GM12878 (cell line): ENCODE measurements around the gene BIRC3. TPM values are rescaled to one million over a fixed set of nuclear protein-coding genes. Genes with fewer than 3 reads are reported as not detected.

Experiments used
- ATAC-seq: fragments of 200-7000 bp; cut with Tn5 transposase; 3 replicates; pipeline ENCODE4 v1.9.1; 2020; ENCODE audit warnings: mild to moderate bottlenecking, moderate library complexity
- BruUV-seq: library from RNA; stranded (reverse); fragments of 400-500 nt; replicated peaks from 2 replicates; lab custom pipeline; 2021; lab: Mats Ljungman, UMichigan
- CTCF ChIA-PET: fragments of 300-600 bp; sonication (Branson Sonifier 250); formaldehyde crosslinking; extraction: SDS; loops from one replicate; lab custom pipeline; 2021; ENCODE audit warnings: inconsistent platforms; lab: Yijun Ruan, JAX
- POLR2A ChIA-PET: fragments of 350-600 bp; formaldehyde crosslinking; extraction: SDS; loops from one replicate; lab custom pipeline; 2021; ENCODE audit warnings: inconsistent platforms; lab: Charles Lee
- RAD21 ChIA-PET: fragments of 300-600 bp; sonication (Branson Sonifier 250); formaldehyde crosslinking; loops from one replicate; lab custom pipeline; 2023; ENCODE audit warnings: antibody characterized with exemption; ENCODE audit not compliant: unreplicated experiment; lab: Charles Lee
- SMC1A ChIA-PET: fragments of 300-600 bp; sonication (Branson Sonifier 250); formaldehyde crosslinking; loops from one replicate; lab custom pipeline; 2023; ENCODE audit not compliant: unreplicated experiment, uncharacterized antibody; lab: Charles Lee
- DNase-seq: peaks from one replicate; pipeline ENCODE4 v3.0.0-alpha.2; 2011; ENCODE audit warnings: low read depth, low spot score
- FAIRE-seq: peaks from 3 replicates; lab custom pipeline; 2011; peaks lifted over from hg19 to GRCh38; lab: Jason Lieb, UNC
- H2AFZ ChIP-seq: 2 replicates; pipeline ENCODE4 v1.6.0; 2011; ENCODE audit warnings: low read depth, low read length, control low read depth; ENCODE audit not compliant: control insufficient read depth
- H3K27ac ChIP-seq: 2 replicates; pipeline ENCODE4 v1.5.1; 2011; ENCODE audit warnings: control low read depth; ENCODE audit not compliant: control insufficient read depth, insufficient read depth
- H3K27me3 ChIP-seq, 2 experiments: replicated peaks in 1 of 2; 2 replicates each; pipeline versions ENCODE4 v1.6.0 to v1.6.1; 2011; ENCODE audit warnings: low read length in 1 of 2; ENCODE audit not compliant: control insufficient read depth in 2 of 2, insufficient read depth in 2 of 2
- H3K36me3 ChIP-seq, 2 experiments: 2 replicates each; pipeline ENCODE4 v1.5.1; 2011; ENCODE audit warnings: low read length in 1 of 2; ENCODE audit not compliant: control insufficient read depth in 2 of 2, insufficient read depth in 2 of 2
- H3K4me1 ChIP-seq: 2 replicates; pipeline ENCODE4 v1.6.1; 2011; ENCODE audit warnings: mild to moderate bottlenecking, low read length, moderate library complexity, mixed read lengths; ENCODE audit not compliant: control insufficient read depth, insufficient read depth
- H3K4me2 ChIP-seq: 2 replicates; pipeline ENCODE4 v1.6.0; 2011; ENCODE audit warnings: control low read depth; ENCODE audit not compliant: control insufficient read depth, insufficient read depth
- H3K4me3 ChIP-seq: fragments of 200-600 bp; sonication (generic); 2 replicates; pipeline ENCODE4 v1.5.1; 2016
- H3K79me2 ChIP-seq: 2 replicates; pipeline ENCODE4 v1.6.0; 2011; ENCODE audit warnings: low read length; ENCODE audit not compliant: control insufficient read depth, insufficient read depth
- H3K9ac ChIP-seq: 2 replicates; pipeline ENCODE4 v1.8.0; 2011; ENCODE audit warnings: low read length, control low read depth, mixed read lengths; ENCODE audit not compliant: control insufficient read depth, insufficient read depth
- H3K9me3 ChIP-seq: replicated peaks from 3 replicates; pipeline ENCODE4 v1.5.1; 2011; ENCODE audit warnings: mild to moderate bottlenecking, low read length; ENCODE audit not compliant: control insufficient read depth, insufficient read depth
- H4K20me1 ChIP-seq: 2 replicates; pipeline ENCODE4 v1.6.0; 2011; ENCODE audit not compliant: control insufficient read depth, insufficient read depth
- ATF7 ChIP-seq: fragments of 450-650 bp; IDR thresholded peaks from 2 replicates; pipeline ENCODE4 v1.6.1; 2016; ENCODE audit warnings: low read depth, mild to moderate bottlenecking
- BMI1 ChIP-seq: fragments of 450-650 bp; IDR thresholded peaks from 2 replicates; pipeline ENCODE4 v1.6.1; 2016; ENCODE audit warnings: mild to moderate bottlenecking, moderate library complexity, borderline replicate concordance
- HDAC6 ChIP-seq: fragments of 200-600 bp; sonication (generic); IDR thresholded peaks from one replicate; pipeline ENCODE4 v1.8.0; 2017; ENCODE audit warnings: antibody characterized with exemption; ENCODE audit not compliant: unreplicated experiment
- IKZF1 ChIP-seq: fragments of 450-650 bp; conservative IDR thresholded peaks from 2 replicates; pipeline ENCODE4 v1.6.1; 2017; ENCODE audit warnings: antibody characterized with exemption, mild to moderate bottlenecking
- MTA3 ChIP-seq: IDR thresholded peaks from 2 replicates; pipeline ENCODE4 v1.6.1; 2012; ENCODE audit warnings: low read length, inconsistent platforms, borderline replicate concordance
- NR2C1 ChIP-seq: fragments of 450-650 bp; IDR thresholded peaks from 2 replicates; pipeline ENCODE4 v1.6.1; 2017; ENCODE audit warnings: antibody characterized with exemption, mild to moderate bottlenecking, moderate library complexity
- RAD21 ChIP-seq: IDR thresholded peaks from 2 replicates; pipeline ENCODE4 v1.6.1; 2011; ENCODE audit warnings: mild to moderate bottlenecking, low read depth, low read length, moderate library complexity; ENCODE audit not compliant: insufficient read depth
- SIN3A ChIP-seq: IDR thresholded peaks from 2 replicates; pipeline ENCODE4 v1.6.1; 2012; ENCODE audit warnings: low read depth, low read length, improper control_type of control experiment
- WRNIP1 ChIP-seq: IDR thresholded peaks from 2 replicates; pipeline ENCODE4 v1.6.1; 2011; ENCODE audit warnings: low read depth, low read length, improper control_type of control experiment, borderline replicate concordance
- YBX1 ChIP-seq: fragments of 450-650 bp; IDR thresholded peaks from 2 replicates; pipeline ENCODE4 v1.6.1; 2016; ENCODE audit warnings: antibody characterized with exemption
- ZNF24 ChIP-seq: fragments of 450-650 bp; IDR thresholded peaks from 2 replicates; pipeline ENCODE4 v1.6.1; 2017; ENCODE audit warnings: antibody characterized with exemption, mild to moderate bottlenecking
- WGBS: methylation state at CpG from one replicate; pipeline ENCODE4 v1.1.6; 2016; ENCODE audit warnings: low lambda C conversion rate; ENCODE audit not compliant: insufficient replicate concordance, insufficient coverage; ENCODE audit errors: missing lambda C conversion rate; 5-methylcytosine and 5-hydroxymethylcytosine counted together
- in situ Hi-C: fragments of 300-500 bp; cut with MboI; formaldehyde crosslinking; loops from 9 replicates; pipeline ENCODE4 v1.14.3; 2018; ENCODE audit warnings: mixed read lengths
- intact Hi-C: fragments of 100-400 bp; cut with micrococcal nuclease; formaldehyde crosslinking; loops from one replicate; pipeline ENCODE4 v1.14.2; 2022; ENCODE audit not compliant: unreplicated experiment
- polyA plus RNA-seq, 11 experiments: library from polyadenylated mRNA; depleted of rRNA in 4 of 11; unstranded in 6 of 11; stranded (reverse) in 5 of 11; fragments of >200 nt; fragmentation: Nextera tagmentation in 4 of 11; fragmentation: Illumina TruSeq in 1 of 11; extraction: Ambion mirVana in 4 of 11; extraction: Trizol in 1 of 11; gene quantifications; 1 replicate in 1 of 11; 2 replicates in 10 of 11; pipeline versions ENCODE4 v1.2.1 to v1.2.3, GENCODE V29; 2011 to 2016; ENCODE audit warnings: inconsistent platforms in 2 of 11, missing spikeins in 2 of 11, low read depth in 1 of 11
- total RNA-seq, 4 experiments: library from RNA; depleted of rRNA in 3 of 4; stranded (reverse); fragments of >200 nt in 3 of 4; fragmentation: Illumina TruSeq in 1 of 4; extraction: Trizol in 1 of 4; gene quantifications; 2 replicates each; pipeline versions ENCODE4 v1.2.1 to v1.2.3, GENCODE V29; 2013 to 2021
- TF ChIP-seq, protein P1 (sequence below): fragments of 450-650 bp; IDR thresholded peaks from 2 replicates; pipeline ENCODE4 v1.6.1; 2017; ENCODE audit warnings: antibody characterized with exemption, mild to moderate bottlenecking, moderate library complexity
- TF ChIP-seq, protein P2 (sequence below): IDR thresholded peaks from 2 replicates; pipeline ENCODE4 v1.6.1; 2012; ENCODE audit warnings: mild to moderate bottlenecking, low read depth, low read length
- TF ChIP-seq, protein P3 (sequence below): fragments of 450-650 bp; IDR thresholded peaks from 2 replicates; pipeline ENCODE4 v1.6.1; 2017; ENCODE audit warnings: mild to moderate bottlenecking, moderate library complexity

The BIRC3 gene
- total and polyA plus RNA-seq, 10 of the 15 experiments (the other 5 are each of a cell fraction or from before 2014, with no cell fraction given) = 42.1 to 351 (median 83.7) TPM

DNA sequence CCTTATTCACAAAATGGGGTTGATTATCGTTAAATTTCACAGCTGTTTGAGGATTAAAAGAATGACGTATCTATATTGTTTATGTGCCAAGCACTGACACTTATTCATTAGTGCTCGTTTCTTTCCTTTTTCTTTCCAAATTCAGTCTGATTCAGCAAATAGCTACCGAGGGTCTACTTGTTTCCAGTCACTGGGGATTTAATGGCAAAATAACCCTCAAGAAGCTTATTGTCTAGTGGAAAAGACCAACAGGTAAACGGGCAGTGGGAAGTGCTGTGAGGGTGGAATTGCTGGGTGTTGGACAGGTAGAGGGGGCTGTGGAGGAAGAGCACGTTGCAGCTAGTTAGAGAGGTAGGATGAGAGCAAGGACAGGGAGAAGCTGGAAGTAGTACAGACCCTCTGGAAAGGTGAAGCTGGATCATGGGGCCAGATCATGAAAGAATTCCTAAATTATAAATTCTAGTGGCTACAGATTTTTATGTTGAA is 48.3 kb upstream of the BIRC3 start:
- ChIA-PET RAD21 (interaction anchor here (0.6 to 2.0 kb wide), 9 partner anchors 10 to 840 kb away, joined by 3 to 11 read pairs (median 3); partner anchors contain the start of gene DYNC2H1), CTCF (interaction anchor here (0.6 to 2.9 kb wide), 14 partner anchors 11 to 1824 kb away, joined by 3 to 19 read pairs (median 6); no protein-coding TSS in a partner anchor), SMC1A (interaction anchor here (0.6 to 3.1 kb wide), 16 partner anchors 11 to 408 kb away, joined by 3 to 17 read pairs (median 5); no protein-coding TSS in a partner anchor), POLR2A (interaction anchor here (0.8 kb wide), 1 partner anchor 19 kb away, joined by 3 read pairs; no protein-coding TSS in a partner anchor)
- ATAC-seq (no peak), FAIRE-seq (peak; percentile 62), DNase-seq (no peak)
- H3K4me2 ChIP-seq = peak overlapping the region; percentile 28
- intact Hi-C loops = no loop called here
- H3K4me3 ChIP-seq = peak overlapping the region; percentile 66
- no TSS peak for BruUV-seq
- no peaks in the 10 kb centered on the region for H3K36me3 ChIP-seq
- in situ Hi-C loops = no loop called here
- H3K27ac ChIP-seq = no peak overlapping the region
- H4K20me1 ChIP-seq = no peaks in the 10 kb centered on the region
- no peak overlapping the region for H3K9ac ChIP-seq
- under 1% methylated on average over 6 of the region's 6 CpGs for WGBS
- no peaks in the 10 kb centered on the region for H3K79me2 ChIP-seq
- H3K9me3 ChIP-seq = no peaks in the 10 kb centered on the region
- TF ChIP-seq IKZF1 (no peak), YBX1 (no peak), ZNF24 (no peak), WRNIP1 (no peak), NR2C1 (no peak), BMI1 (0 out of 2 replicates have a peak, but pooled peaks have one; percentile 33), SIN3A (no peak), MTA3 (no peak), RAD21 (no peak), ATF7 (peak; percentile 29; the same call in 1 of the 2 replicates), HDAC6 (no peak)
- TF ChIP-seq, protein P1, sequence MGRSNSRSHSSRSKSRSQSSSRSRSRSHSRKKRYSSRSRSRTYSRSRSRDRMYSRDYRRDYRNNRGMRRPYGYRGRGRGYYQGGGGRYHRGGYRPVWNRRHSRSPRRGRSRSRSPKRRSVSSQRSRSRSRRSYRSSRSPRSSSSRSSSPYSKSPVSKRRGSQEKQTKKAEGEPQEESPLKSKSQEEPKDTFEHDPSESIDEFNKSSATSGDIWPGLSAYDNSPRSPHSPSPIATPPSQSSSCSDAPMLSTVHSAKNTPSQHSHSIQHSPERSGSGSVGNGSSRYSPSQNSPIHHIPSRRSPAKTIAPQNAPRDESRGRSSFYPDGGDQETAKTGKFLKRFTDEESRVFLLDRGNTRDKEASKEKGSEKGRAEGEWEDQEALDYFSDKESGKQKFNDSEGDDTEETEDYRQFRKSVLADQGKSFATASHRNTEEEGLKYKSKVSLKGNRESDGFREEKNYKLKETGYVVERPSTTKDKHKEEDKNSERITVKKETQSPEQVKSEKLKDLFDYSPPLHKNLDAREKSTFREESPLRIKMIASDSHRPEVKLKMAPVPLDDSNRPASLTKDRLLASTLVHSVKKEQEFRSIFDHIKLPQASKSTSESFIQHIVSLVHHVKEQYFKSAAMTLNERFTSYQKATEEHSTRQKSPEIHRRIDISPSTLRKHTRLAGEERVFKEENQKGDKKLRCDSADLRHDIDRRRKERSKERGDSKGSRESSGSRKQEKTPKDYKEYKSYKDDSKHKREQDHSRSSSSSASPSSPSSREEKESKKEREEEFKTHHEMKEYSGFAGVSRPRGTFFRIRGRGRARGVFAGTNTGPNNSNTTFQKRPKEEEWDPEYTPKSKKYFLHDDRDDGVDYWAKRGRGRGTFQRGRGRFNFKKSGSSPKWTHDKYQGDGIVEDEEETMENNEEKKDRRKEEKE = no peak
- TF ChIP-seq, protein P2, sequence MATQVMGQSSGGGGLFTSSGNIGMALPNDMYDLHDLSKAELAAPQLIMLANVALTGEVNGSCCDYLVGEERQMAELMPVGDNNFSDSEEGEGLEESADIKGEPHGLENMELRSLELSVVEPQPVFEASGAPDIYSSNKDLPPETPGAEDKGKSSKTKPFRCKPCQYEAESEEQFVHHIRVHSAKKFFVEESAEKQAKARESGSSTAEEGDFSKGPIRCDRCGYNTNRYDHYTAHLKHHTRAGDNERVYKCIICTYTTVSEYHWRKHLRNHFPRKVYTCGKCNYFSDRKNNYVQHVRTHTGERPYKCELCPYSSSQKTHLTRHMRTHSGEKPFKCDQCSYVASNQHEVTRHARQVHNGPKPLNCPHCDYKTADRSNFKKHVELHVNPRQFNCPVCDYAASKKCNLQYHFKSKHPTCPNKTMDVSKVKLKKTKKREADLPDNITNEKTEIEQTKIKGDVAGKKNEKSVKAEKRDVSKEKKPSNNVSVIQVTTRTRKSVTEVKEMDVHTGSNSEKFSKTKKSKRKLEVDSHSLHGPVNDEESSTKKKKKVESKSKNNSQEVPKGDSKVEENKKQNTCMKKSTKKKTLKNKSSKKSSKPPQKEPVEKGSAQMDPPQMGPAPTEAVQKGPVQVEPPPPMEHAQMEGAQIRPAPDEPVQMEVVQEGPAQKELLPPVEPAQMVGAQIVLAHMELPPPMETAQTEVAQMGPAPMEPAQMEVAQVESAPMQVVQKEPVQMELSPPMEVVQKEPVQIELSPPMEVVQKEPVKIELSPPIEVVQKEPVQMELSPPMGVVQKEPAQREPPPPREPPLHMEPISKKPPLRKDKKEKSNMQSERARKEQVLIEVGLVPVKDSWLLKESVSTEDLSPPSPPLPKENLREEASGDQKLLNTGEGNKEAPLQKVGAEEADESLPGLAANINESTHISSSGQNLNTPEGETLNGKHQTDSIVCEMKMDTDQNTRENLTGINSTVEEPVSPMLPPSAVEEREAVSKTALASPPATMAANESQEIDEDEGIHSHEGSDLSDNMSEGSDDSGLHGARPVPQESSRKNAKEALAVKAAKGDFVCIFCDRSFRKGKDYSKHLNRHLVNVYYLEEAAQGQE = no peak
- TF ChIP-seq, protein P3, sequence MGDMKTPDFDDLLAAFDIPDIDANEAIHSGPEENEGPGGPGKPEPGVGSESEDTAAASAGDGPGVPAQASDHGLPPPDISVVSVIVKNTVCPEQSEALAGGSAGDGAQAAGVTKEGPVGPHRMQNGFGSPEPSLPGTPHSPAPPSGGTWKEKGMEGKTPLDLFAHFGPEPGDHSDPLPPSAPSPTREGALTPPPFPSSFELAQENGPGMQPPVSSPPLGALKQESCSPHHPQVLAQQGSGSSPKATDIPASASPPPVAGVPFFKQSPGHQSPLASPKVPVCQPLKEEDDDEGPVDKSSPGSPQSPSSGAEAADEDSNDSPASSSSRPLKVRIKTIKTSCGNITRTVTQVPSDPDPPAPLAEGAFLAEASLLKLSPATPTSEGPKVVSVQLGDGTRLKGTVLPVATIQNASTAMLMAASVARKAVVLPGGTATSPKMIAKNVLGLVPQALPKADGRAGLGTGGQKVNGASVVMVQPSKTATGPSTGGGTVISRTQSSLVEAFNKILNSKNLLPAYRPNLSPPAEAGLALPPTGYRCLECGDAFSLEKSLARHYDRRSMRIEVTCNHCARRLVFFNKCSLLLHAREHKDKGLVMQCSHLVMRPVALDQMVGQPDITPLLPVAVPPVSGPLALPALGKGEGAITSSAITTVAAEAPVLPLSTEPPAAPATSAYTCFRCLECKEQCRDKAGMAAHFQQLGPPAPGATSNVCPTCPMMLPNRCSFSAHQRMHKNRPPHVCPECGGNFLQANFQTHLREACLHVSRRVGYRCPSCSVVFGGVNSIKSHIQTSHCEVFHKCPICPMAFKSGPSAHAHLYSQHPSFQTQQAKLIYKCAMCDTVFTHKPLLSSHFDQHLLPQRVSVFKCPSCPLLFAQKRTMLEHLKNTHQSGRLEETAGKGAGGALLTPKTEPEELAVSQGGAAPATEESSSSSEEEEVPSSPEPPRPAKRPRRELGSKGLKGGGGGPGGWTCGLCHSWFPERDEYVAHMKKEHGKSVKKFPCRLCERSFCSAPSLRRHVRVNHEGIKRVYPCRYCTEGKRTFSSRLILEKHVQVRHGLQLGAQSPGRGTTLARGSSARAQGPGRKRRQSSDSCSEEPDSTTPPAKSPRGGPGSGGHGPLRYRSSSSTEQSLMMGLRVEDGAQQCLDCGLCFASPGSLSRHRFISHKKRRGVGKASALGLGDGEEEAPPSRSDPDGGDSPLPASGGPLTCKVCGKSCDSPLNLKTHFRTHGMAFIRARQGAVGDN = no peak
- H3K27me3 ChIP-seq = peaks cover 0 to 8% of the 10 kb centered on the region in 2 experiments; a peak in 2 of 4 replicates
- no peaks in the 10 kb centered on the region; the same call in 1 of the 2 replicates for H3K4me1 ChIP-seq
- no peak overlapping the region; the same call in 1 of the 2 replicates for H2AFZ ChIP-seq
